NCI-H69 (cell line): ENCODE data around the gene CHRD.
"Not testable (repeated sequence)": the region's sequence is repeated elsewhere in the genome, so short reads cannot be mapped to it uniquely, and the experiment has no call there.

Experiments used
- DNase-seq: peaks from one replicate; lab custom pipeline; 2025; lab: John Stamatoyannopoulos, UW

CHRD gene

DNA sequence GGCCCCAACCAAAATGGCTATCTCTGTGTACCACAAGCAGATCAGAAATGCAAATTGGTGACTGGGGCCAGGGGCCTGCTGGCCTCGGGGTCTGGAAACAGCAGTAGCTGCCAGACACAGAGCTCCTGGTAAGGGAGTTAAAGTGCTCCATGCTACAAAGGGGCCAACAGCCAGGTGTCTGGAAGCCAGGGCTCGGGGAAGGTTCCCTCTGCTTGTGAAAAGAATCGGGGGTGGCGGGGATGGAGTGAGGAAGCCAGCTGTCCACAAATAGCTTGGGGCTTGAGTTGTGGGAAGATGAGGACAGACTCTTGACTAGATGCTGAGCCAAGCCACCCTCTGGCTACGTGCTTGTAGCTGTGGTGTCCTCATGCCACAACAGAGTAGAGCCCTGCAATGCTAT is 39.3 kb downstream of the CHRD start:
- no peak for DNase-seq

DNA sequence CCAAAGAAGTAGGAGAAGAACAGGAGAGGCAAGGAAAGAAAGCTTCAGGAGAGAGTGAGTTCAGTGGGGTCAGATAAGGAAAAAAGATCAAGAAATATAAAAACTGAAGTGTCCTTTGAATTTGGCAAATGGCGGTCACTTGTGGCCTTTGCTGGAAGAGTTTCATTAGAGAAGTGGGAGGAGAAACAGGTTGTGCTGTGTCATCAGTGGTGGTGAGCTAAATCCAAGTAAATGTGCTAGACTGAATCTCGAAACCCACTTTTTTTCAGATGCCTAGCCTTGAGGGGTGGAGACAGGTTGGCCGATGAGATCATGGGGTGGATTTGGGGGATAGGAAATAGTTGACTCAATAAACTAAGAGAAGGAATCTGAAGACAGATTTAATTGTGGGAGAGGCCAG is 43.7 kb downstream of the CHRD start:
- DNase-seq: no peak

DNA sequence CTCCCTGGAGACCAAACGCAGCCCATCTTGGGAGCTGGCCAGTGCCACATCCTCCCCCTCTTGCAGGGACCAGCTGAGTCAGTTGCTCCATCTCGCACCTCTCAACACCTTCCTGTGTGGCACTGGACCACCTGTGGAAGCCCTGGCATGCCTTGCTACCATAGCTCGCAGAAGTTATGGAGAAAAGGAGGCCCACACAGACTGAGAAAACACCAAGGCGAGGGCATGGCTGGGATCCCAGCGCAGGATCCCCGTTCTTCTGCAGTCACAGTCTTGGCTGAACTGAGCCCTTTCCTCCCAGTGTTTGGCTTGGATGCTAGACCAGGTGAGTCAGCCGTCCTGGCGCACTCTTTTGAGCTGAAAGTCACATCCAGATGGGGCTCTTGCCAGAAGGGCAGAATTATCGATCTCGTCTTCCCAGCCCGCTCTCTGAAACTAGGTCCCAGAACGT is 46.9 kb downstream of the CHRD start:
- DNase-seq: no peak

DNA sequence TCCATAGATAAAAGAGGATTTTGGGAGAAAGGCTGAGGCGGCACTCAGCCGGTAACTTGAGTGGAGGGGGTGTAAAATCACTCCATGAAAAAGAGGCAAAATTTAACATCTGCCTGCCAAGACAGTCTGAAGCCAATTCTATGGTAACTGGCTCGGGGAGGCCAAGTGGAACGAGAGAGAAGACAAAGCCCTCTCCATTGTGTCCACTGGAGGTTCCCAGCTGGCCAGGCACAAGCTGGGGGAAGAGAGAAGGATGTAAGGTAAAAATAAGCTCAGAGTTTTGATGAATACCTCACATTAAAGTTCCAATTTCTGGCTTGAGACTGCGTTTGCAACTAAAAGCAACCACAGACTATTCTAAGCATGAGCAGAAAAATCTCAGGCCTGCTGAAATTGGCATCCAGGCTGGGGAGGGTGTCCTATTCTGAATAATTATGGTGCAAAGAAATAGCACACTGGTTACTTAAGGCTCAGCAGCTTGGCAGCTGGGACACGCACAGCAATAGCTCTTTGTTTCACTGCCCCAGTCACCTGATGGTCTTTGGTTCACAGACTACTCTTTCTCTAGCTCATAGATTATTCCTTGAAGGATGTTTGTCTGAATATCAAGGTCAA is 48.8 kb downstream of the CHRD start:
- peak; percentile 14 for DNase-seq

DNA sequence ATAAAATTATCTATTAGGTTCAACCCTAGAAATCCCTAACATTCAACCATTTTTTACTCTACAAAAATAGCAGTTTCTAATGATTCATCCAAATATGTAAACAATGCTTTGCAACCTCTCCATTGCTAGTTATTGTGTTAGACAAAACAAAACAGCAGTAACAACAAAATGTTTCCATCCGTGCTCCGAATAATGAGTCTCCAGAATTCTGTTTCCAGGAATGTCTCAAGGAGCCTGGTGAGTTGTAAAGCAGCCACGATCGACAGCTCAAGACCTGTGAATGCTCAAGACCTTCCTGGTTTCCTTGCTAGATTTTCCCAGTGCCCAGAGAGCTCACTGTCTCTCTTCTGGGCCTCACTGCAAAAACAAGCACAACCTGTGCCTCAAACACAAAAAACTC is 49.9 kb downstream of the CHRD start:
- DNase-seq: no peak

DNA sequence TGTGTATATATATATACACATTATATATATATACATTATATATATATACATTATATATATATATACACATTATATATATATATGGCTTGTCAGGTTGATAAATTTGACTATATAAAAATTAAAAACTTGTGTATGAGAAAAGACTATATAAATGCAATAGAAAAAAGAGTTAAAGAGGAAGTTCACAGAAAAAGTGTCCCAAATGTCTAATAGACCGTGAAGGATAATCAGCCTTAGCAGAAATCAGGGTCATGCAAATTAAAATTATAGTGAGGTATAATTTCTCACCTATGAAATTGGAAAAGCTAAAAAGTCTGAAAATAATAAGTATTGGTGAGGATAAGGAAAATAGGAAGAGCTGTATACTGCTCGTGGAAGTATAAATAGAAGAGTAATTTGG is 51.1 kb downstream of the CHRD start:
- DNase-seq: no peak

DNA sequence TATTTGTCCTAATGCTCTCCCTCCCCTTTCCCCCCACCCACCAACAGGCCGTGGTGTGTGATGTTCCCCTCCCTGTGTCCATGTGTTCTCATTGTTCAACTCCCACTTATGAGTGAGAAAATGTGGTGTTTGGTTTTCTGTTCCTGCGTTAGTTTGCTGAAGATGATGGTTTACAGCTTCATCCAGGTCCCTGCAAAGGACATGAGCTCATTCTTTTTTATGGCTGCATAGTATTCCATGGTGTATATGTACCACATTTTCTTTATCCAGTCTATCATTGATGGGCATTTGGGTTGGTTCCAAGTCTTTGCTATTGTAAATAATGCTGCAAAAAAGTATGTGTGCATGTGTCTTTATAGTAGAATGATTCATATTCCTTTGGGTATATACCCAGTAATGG is 53.3 kb downstream of the CHRD start:
- not testable (repeated sequence) for DNase-seq

DNA sequence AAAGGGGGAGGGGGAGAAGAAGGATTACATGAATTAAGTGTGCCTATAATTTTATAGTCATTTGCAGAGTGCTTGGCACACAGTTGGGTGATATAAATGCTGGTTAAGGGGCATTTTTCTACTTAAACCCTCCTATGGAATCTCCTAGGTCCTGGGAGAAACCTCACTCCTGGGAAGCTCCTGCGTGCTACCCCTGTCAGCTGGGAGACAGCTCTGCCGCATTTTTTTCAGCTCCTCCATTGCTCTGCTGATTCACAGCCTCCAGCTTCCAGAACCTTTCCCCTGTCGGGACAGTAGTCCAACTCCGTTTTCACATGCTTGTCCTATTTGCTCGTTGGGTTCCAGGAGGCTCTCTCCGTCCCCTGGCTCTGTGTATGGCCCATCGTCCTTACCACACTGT is 59.2 kb downstream of the CHRD start:
- DNase-seq: no peak
